Esophagus squamous epithelium (tissue), 4 donors: ENCODE results near the gene LIN9.

Experiments
- CTCF ChIP-seq, 6 experiments: fragments of 450-650 bp in 4 of 6; fragments of 200-600 bp in 2 of 6; sonication (generic) in 2 of 6; IDR thresholded peaks; one replicate each; pipeline ENCODE4 v1.5.1; 2016 to 2019; ENCODE audit warnings: antibody characterized with exemption in 6 of 6, mild to moderate bottlenecking in 4 of 6, moderate library complexity in 4 of 6
- POLR2A ChIP-seq, 4 donors: fragments of 450-650 bp; IDR thresholded peaks; one replicate each; pipeline ENCODE4 v1.6.1; 2017; ENCODE audit warnings: antibody characterized with exemption in 4 of 4, mild to moderate bottlenecking in 4 of 4, moderate library complexity in 3 of 4

GRCh38 chr1:226195144-226195543 is 113.8 kb downstream of the LIN9 start:
- TF ChIP-seq CTCF (IDR thresholded peaks at IDR 0.05) (no peak), POLR2A (IDR thresholded peaks at IDR 0.05) (no peak)
